ENCODE results near the gene STARD3NL.
"Not testable (repeated sequence)": the region's sequence is repeated elsewhere in the genome, so short reads cannot be mapped to it uniquely, and the experiment has no call there.

The STARD3NL gene

GRCh38 chr7:38178004-38178694, at the start of gene STARD3NL:
Gene STARD3NL, plus strand, starts transcription at chr7:38178245. Its CDS starts 29,260 bp downstream, at chr7:38207505.
- peak; percentile 100 for DNase-seq (ENCODE audit: low read depth)

- no peak for DNase-seq (ENCODE audit: low read depth)
Measured at GRCh38 chr7:38129162-38129561, 48.9 kb upstream of the STARD3NL start.

GRCh38 chr7:38129579-38129978, 48.5 kb upstream of the STARD3NL start:
- no peak for DNase-seq (ENCODE audit: low read depth)

GRCh38 chr7:38138171-38138570, 39.9 kb upstream of the STARD3NL start:
- DNase-seq (ENCODE audit: low read depth): no peak

- no peak for DNase-seq (ENCODE audit: low read depth)
Measured at GRCh38 chr7:38141187-38141586, 36.9 kb upstream of the STARD3NL start.

- DNase-seq (ENCODE audit: low read depth): no peak
Measured at GRCh38 chr7:38142736-38143135, 35.3 kb upstream of the STARD3NL start.

- no peak for DNase-seq (ENCODE audit: low read depth)
Measured at GRCh38 chr7:38147005-38147404, 31.0 kb upstream of the STARD3NL start.

- no peak for DNase-seq (ENCODE audit: low read depth)
Measured at GRCh38 chr7:38151556-38151955, 26.5 kb upstream of the STARD3NL start.

GRCh38 chr7:38153515-38153914, 24.5 kb upstream of the STARD3NL start:
- no peak for DNase-seq (ENCODE audit: low read depth)

- DNase-seq (ENCODE audit: low read depth): no peak
Measured at GRCh38 chr7:38154278-38154677, 23.8 kb upstream of the STARD3NL start.

GRCh38 chr7:38160003-38160571, 18.0 kb upstream of the STARD3NL start:
- no peak for DNase-seq (ENCODE audit: low read depth)

GRCh38 chr7:38162036-38162435, 16.0 kb upstream of the STARD3NL start:
- no peak for DNase-seq (ENCODE audit: low read depth)

GRCh38 chr7:38163671-38164070, 14.4 kb upstream of the STARD3NL start:
- DNase-seq (ENCODE audit: low read depth): no peak

- no peak for DNase-seq (ENCODE audit: low read depth)
Measured at GRCh38 chr7:38168890-38169570, 9.0 kb upstream of the STARD3NL start.

- peak; percentile 79 for DNase-seq (ENCODE audit: low read depth)
Measured at GRCh38 chr7:38169847-38170246, 8.2 kb upstream of the STARD3NL start.

- DNase-seq (ENCODE audit: low read depth): no peak
Measured at GRCh38 chr7:38171623-38172391, 6.2 kb upstream of the STARD3NL start.

GRCh38 chr7:38175547-38175946, 2.5 kb upstream of the STARD3NL start:
- DNase-seq (ENCODE audit: low read depth): not testable (repeated sequence)

GRCh38 chr7:38177621-38178003, 433 bp upstream of the STARD3NL start:
- no peak for DNase-seq (ENCODE audit: low read depth)

GRCh38 chr7:38178695-38179344, 775 bp downstream of the STARD3NL start:
- no peak for DNase-seq (ENCODE audit: low read depth)

GRCh38 chr7:38179776-38180226, 1.8 kb downstream of the STARD3NL start:
- DNase-seq (ENCODE audit: low read depth): no peak

GRCh38 chr7:38181111-38181510, 3.1 kb downstream of the STARD3NL start:
- no peak for DNase-seq (ENCODE audit: low read depth)

- DNase-seq (ENCODE audit: low read depth): no peak
Measured at GRCh38 chr7:38182450-38182849, 4.4 kb downstream of the STARD3NL start.
